K562 (cell line): ENCODE measurements around the gene GDF15. TPM values are rescaled to one million over a fixed set of nuclear protein-coding genes. Genes with fewer than 3 reads are reported as not detected.
A peak's percentile ranks its signal among the peaks of the same experiment; 100 is the strongest.

ENCODE experiments used
- ATAC-seq: fragments of 200-7000 bp; cut with Tn5 transposase; 3 replicates; pipeline ENCODE4 v1.9.1; 2020; ENCODE audit warnings: moderate library complexity
- BruUV-seq: library from RNA; stranded (reverse); fragments of 400-500 nt; replicated peaks from 2 replicates; lab custom pipeline; 2021; lab: Mats Ljungman, UMichigan
- CTCF ChIA-PET: fragments of 300-600 bp; formaldehyde crosslinking; extraction: SDS; loops from one replicate; lab custom pipeline; 2021; ENCODE audit warnings: low intra/inter-chr PET ratio; lab: Yijun Ruan, JAX
- POLR2A ChIA-PET: fragments of 300-600, 350-650 bp; sonication (Branson Sonifier 250); formaldehyde crosslinking; extraction: SDS; loops from one replicate; lab custom pipeline; 2021; ENCODE audit warnings: antibody characterized with exemption, inconsistent platforms; lab: Yijun Ruan, JAX
- DNase-seq, 4 experiments: peaks; one replicate each; pipeline versions ENCODE4 v3.0.0 to v3.0.0-alpha.2; 2011 to 2018; ENCODE audit warnings: low spot score in 3 of 4, mixed read lengths in 3 of 4; ENCODE audit errors: extremely low read depth in 1 of 4
- FAIRE-seq: peaks from 2 replicates; lab custom pipeline; 2011; peaks lifted over from hg19 to GRCh38; lab: Jason Lieb, UNC
- H2AFZ ChIP-seq: 2 replicates; pipeline ENCODE4 v1.6.0; 2011; ENCODE audit warnings: low read depth, low read length, control low read depth, inconsistent platforms
- H3K27ac ChIP-seq: fragments of 200-600 bp; 3 replicates; pipeline ENCODE4 v1.8.0; 2011; ENCODE audit warnings: low read depth, mild to moderate bottlenecking, control low read depth, inconsistent platforms, low read length, moderate library complexity, mixed read lengths; ENCODE audit errors: extremely low read depth
- H3K27me3 ChIP-seq, 2 experiments: fragments of 300-600 bp in 1 of 2; 2 replicates in 1 of 2; 3 replicates in 1 of 2; pipeline versions ENCODE4 v1.6.0 to v1.8.0; 2011; ENCODE audit warnings: inconsistent platforms in 2 of 2, low read length in 2 of 2, mild to moderate bottlenecking in 1 of 2, mixed read lengths in 1 of 2, moderate library complexity in 1 of 2; ENCODE audit not compliant: control insufficient read depth in 2 of 2, insufficient read depth in 2 of 2
- H3K36me3 ChIP-seq: fragments of 300-600 bp; 3 replicates; pipeline ENCODE4 v1.8.0; 2011; ENCODE audit warnings: mild to moderate bottlenecking, low read length, inconsistent platforms; ENCODE audit not compliant: control insufficient read depth, insufficient read depth
- H3K4me1 ChIP-seq, 2 experiments: fragments of 200-600 bp in 1 of 2; replicated peaks in 1 of 2; 2 replicates in 1 of 2; 3 replicates in 1 of 2; pipeline versions ENCODE4 v1.5.1 to v1.8.0; 2011; ENCODE audit warnings: inconsistent platforms in 2 of 2, low read length in 2 of 2, mild to moderate bottlenecking in 1 of 2, mixed read lengths in 1 of 2, moderate library complexity in 1 of 2; ENCODE audit not compliant: control insufficient read depth in 2 of 2, insufficient read depth in 2 of 2
- H3K4me2 ChIP-seq: 2 replicates; pipeline ENCODE4 v1.6.1; 2011; ENCODE audit warnings: low read length, control low read depth, inconsistent platforms, mixed read lengths; ENCODE audit not compliant: insufficient read depth
- H3K4me3 ChIP-seq: fragments of 200-600 bp; sonication (generic), shearing (Covaris generic); 2 replicates; pipeline ENCODE4 v1.5.1; 2016; ENCODE audit warnings: control low read depth, inconsistent platforms
- H3K79me2 ChIP-seq: fragments of 200-600 bp; 3 replicates; pipeline ENCODE4 v1.8.0; 2011; ENCODE audit warnings: low read length, inconsistent platforms; ENCODE audit not compliant: control insufficient read depth, insufficient read depth
- H3K9ac ChIP-seq, 2 experiments: 2 replicates each; pipeline versions ENCODE4 v1.6.0 to v1.6.1; 2011; ENCODE audit warnings: low read depth in 2 of 2, low read length in 2 of 2, control low read depth in 1 of 2, inconsistent platforms in 1 of 2, mild to moderate bottlenecking in 1 of 2, mixed read lengths in 1 of 2; ENCODE audit not compliant: insufficient read depth in 1 of 2
- H3K9me1 ChIP-seq: one replicate; pipeline ENCODE4 v1.6.0; 2011; ENCODE audit warnings: inconsistent platforms, mild to moderate bottlenecking, low read length, moderate library complexity; ENCODE audit not compliant: control insufficient read depth, insufficient read depth
- H3K9me3 ChIP-seq: replicated peaks from 2 replicates; pipeline ENCODE4 v1.5.1; 2011; ENCODE audit warnings: low read depth, low read length, inconsistent platforms; ENCODE audit not compliant: control insufficient read depth, insufficient read depth
- H4K20me1 ChIP-seq: replicated peaks from 2 replicates; pipeline ENCODE4 v1.6.1; 2011; ENCODE audit warnings: low read length, inconsistent platforms, mixed read lengths; ENCODE audit not compliant: control insufficient read depth, insufficient read depth
- CREB5 ChIP-seq: fragments of 250-450 bp; sonication (Bioruptor Pico); IDR thresholded peaks from 2 replicates; pipeline ENCODE4 v1.5.0; 2020; ENCODE audit warnings: mild to moderate bottlenecking
- HES1 ChIP-seq: fragments of 450-650 bp; IDR thresholded peaks from 2 replicates; pipeline ENCODE4 v1.6.1; 2016; ENCODE audit warnings: low read depth, mild to moderate bottlenecking, moderate library complexity
- MCM2 ChIP-seq: fragments of 450-650 bp; IDR thresholded peaks from 2 replicates; pipeline ENCODE4 v1.6.1; 2017; ENCODE audit warnings: low read depth, mild to moderate bottlenecking
- NKRF ChIP-seq: fragments of 450-650 bp; IDR thresholded peaks from 2 replicates; pipeline ENCODE4 v1.6.1; 2016; ENCODE audit warnings: borderline replicate concordance
- OTX1 ChIP-seq: fragments of 450-650 bp; formaldehyde crosslinking; IDR thresholded peaks from 2 replicates; pipeline ENCODE4 v1.4.0; 2022; ENCODE audit warnings: mild to moderate bottlenecking
- SAFB2 ChIP-seq: fragments of 200-400 bp; formaldehyde crosslinking; IDR thresholded peaks from 2 replicates; pipeline ENCODE4 v1.6.1; 2018; ENCODE audit warnings: borderline replicate concordance, low read length, low read depth, moderate library complexity; ENCODE audit not compliant: severe bottlenecking
- SIRT6 ChIP-seq: IDR thresholded peaks from one replicate; pipeline ENCODE4 v1.6.1; 2012; ENCODE audit warnings: low read depth, mild to moderate bottlenecking, control low read depth, inconsistent platforms, low read length, moderate library complexity
- ZBTB5 ChIP-seq: fragments of 450-650 bp; IDR thresholded peaks from 2 replicates; pipeline ENCODE4 v1.6.1; 2017; ENCODE audit warnings: antibody characterized with exemption
- ZBTB7A ChIP-seq: IDR thresholded peaks from 2 replicates; pipeline ENCODE4 v1.6.1; 2011; ENCODE audit warnings: low read depth, mild to moderate bottlenecking, low read length, moderate library complexity, borderline replicate concordance; ENCODE audit not compliant: control insufficient read depth
- ZBTB9 ChIP-seq: fragments of 450-650 bp; formaldehyde crosslinking; IDR thresholded peaks from 2 replicates; pipeline ENCODE4 v1.4.0; 2020; ENCODE audit warnings: mild to moderate bottlenecking, moderate library complexity
- ZNF511 ChIP-seq: sonication (generic); formaldehyde crosslinking; IDR thresholded peaks from 2 replicates; pipeline ENCODE4 v1.8.0; 2022; ENCODE audit warnings: mild to moderate bottlenecking, missing genetic modification reagents
- WGBS: fragments of 100-300 bp; shearing (Covaris generic); methylation state at CpG from one replicate; pipeline ENCODE4 v1.1.6; 2016; ENCODE audit warnings: low coverage, mixed read lengths; ENCODE audit not compliant: insufficient coverage; ENCODE audit errors: missing lambda C conversion rate; 5-methylcytosine and 5-hydroxymethylcytosine counted together
- in situ Hi-C: fragments of 300-500 bp; cut with MboI; formaldehyde crosslinking; loops from 4 replicates; pipeline ENCODE4 v1.15.0; 2018; ENCODE audit warnings: inconsistent platforms, mixed read lengths
- intact Hi-C: fragments of 100-400 bp; cut with micrococcal nuclease; formaldehyde crosslinking; loops from 2 replicates; pipeline ENCODE4 v1.14.2; 2022
- polyA plus RNA-seq, 8 experiments: library from polyadenylated mRNA; depleted of rRNA in 4 of 8; stranded (reverse) in 5 of 8; unstranded in 3 of 8; fragments of >200 nt; fragmentation: Nextera tagmentation in 2 of 8; fragmentation: Illumina TruSeq in 1 of 8; extraction: Ambion mirVana in 2 of 8; extraction: Trizol in 1 of 8; gene quantifications; 2 replicates each; pipeline versions ENCODE4 v1.2.1 to v1.2.3, GENCODE V29; 2011 to 2014; ENCODE audit warnings: inconsistent platforms in 1 of 8, missing spikeins in 1 of 8
- total RNA-seq, 7 experiments: library from RNA; depleted of rRNA in 6 of 7; stranded (reverse); fragments of >200 nt in 6 of 7; fragmentation: Illumina TruSeq in 2 of 7; extraction: Trizol in 2 of 7; gene quantifications; 2 replicates each; pipeline versions ENCODE4 v1.2.1 to v1.2.3, GENCODE V29; 2011 to 2021; ENCODE audit warnings: low replicate concordance in 1 of 7

Gene GDF15
- total and polyA plus RNA-seq, 9 of the 15 experiments (the other 6 are each of a cell fraction or from before 2014, with no cell fraction given): 2.3 to 82.4 (median 12.5) TPM

- Histone ChIP-seq H3K27ac (peak overlapping the region; percentile 67), H3K79me2 (peaks cover 62% of the 10 kb centered on the region), H3K27me3 (no peaks in the 10 kb centered on the region), H4K20me1 (peaks cover 9% of the 10 kb centered on the region), H3K9ac (peak overlapping the region; percentile 62 to 92), H2AFZ (peak overlapping the region; percentile 62; the same call in 1 of the 2 replicates), H3K36me3 (peaks cover 76% of the 10 kb centered on the region), H3K4me2 (peak overlapping the region; percentile 73), H3K4me3 (peak overlapping the region; percentile 50; the same call in 1 of the 2 replicates), H3K4me1 (peaks cover 37 to 97% of the 10 kb centered on the region in 2 experiments), H3K9me3 (no peaks in the 10 kb centered on the region), H3K9me1 (no peaks in the 10 kb centered on the region)
- FAIRE-seq: peak; percentile 29
- peak in 1 of 4 experiments; percentile 9 for DNase-seq
- ChIA-PET POLR2A (interaction anchor here (0.8 to 1.5 kb wide), 4 partner anchors 8 to 43 kb away, joined by 3 to 6 read pairs (median 4); partner anchors contain the start of gene SSBP4), CTCF (no interaction called here)
- in situ Hi-C loops: no loop called here
- no peak for ATAC-seq
- intact Hi-C loops: no loop called here
- 50% methylated on average over 10 of the region's 13 CpGs for WGBS
- BruUV-seq: no TSS peak
- TF ChIP-seq ZBTB7A (peak; percentile 43; the same call in 1 of the 2 replicates), OTX1 (CRISPR knock-in tag) (0 out of 2 replicates have a peak, but pooled peaks have one; percentile 32), MCM2 (no peak), SIRT6 (peak; percentile 47), SAFB2 (no peak), ZBTB5 (no peak), HES1 (no peak), ZNF511 (CRISPR knock-in tag) (0 out of 2 replicates have a peak, but pooled peaks have one; percentile 14), ZBTB9 (CRISPR knock-in tag) (0 out of 2 replicates have a peak, but pooled peaks have one; percentile 11), CREB5 (CRISPR knock-in tag) (peak; percentile 22; the same call in 1 of the 2 replicates), NKRF (no peak)
Observed at GRCh38 chr19:18432275-18433014, 46.5 kb downstream of the GDF15 start.
